Uterus (tissue), 4 donors: ENCODE data around the gene OSTM1. TPM values are rescaled to one million over a fixed set of nuclear protein-coding genes. Genes with fewer than 3 reads are reported as not detected.
A peak's percentile ranks its signal among the peaks of the same experiment; 100 is the strongest.

Experiments used
- DNase-seq, 2 donors: peaks; one replicate each; pipeline ENCODE4 v3.0.0-alpha.2; 2019 to 2020
- H3K27ac ChIP-seq, 2 donors: fragments of 200-600 bp; sonication (generic); 1 replicate in 1 of 2; 2 replicates in 1 of 2; pipeline ENCODE4 v1.5.1; 2016 to 2018
- H3K27me3 ChIP-seq, 2 donors: fragments of 200-600 bp; sonication (generic); one replicate each; pipeline ENCODE4 v1.5.1; 2018 to 2019; ENCODE audit warnings: control low read depth in 1 of 2
- H3K36me3 ChIP-seq, 2 donors: fragments of 200-600 bp; sonication (generic); one replicate each; pipeline ENCODE4 v1.5.1; 2019; ENCODE audit warnings: control low read depth in 1 of 2
- H3K4me1 ChIP-seq, 2 donors: fragments of 200-600 bp; sonication (generic); one replicate each; pipeline ENCODE4 v1.5.1; 2018 to 2019; ENCODE audit warnings: control low read depth in 1 of 2
- H3K4me3 ChIP-seq, 2 donors: fragments of 200-600 bp; sonication (generic); 1 replicate in 1 of 2; 2 replicates in 1 of 2; pipeline ENCODE4 v1.5.1; 2018 to 2019; ENCODE audit warnings: mild to moderate bottlenecking in 1 of 2
- H3K9me3 ChIP-seq, 2 donors: fragments of 200-600 bp; sonication (generic); one replicate each; pipeline ENCODE4 v1.5.1; 2019; ENCODE audit warnings: control low read depth in 1 of 2
- POLR2A ChIP-seq, 2 donors: fragments of 450-650 bp; IDR thresholded peaks; one replicate each; pipeline ENCODE4 v1.6.1; 2016; ENCODE audit warnings: antibody characterized with exemption in 2 of 2, mild to moderate bottlenecking in 1 of 2, moderate library complexity in 1 of 2
- intact Hi-C: fragments of 100-400 bp; cut with DNase I; formaldehyde crosslinking; loops from one replicate; pipeline ENCODE4 v1.15.1; 2023; ENCODE audit warnings: low total_unique reads
- total RNA-seq, 4 donors: library from RNA; depleted of rRNA in 3 of 4; stranded (reverse); fragments of >200 nt in 3 of 4; gene quantifications; one replicate each; pipeline versions ENCODE4 v1.1.0 to v1.2.4, GENCODE V29; 2014 to 2023
- TF ChIP-seq, protein P1 (sequence below), 4 experiments: fragments of 200-600 bp in 2 of 4; fragments of 450-650 bp in 2 of 4; sonication (generic) in 2 of 4; IDR thresholded peaks; one replicate each; pipeline ENCODE4 v1.5.1; 2016 to 2019; ENCODE audit warnings: antibody characterized with exemption in 4 of 4, mild to moderate bottlenecking in 2 of 4, moderate library complexity in 1 of 4
- donor health status: DM: yes; HTN: yes; CAD: no.

The OSTM1 gene
- total RNA-seq, 4 donors from 2014 or later: 26.2 to 92.5 (median 53.7) TPM

DNA sequence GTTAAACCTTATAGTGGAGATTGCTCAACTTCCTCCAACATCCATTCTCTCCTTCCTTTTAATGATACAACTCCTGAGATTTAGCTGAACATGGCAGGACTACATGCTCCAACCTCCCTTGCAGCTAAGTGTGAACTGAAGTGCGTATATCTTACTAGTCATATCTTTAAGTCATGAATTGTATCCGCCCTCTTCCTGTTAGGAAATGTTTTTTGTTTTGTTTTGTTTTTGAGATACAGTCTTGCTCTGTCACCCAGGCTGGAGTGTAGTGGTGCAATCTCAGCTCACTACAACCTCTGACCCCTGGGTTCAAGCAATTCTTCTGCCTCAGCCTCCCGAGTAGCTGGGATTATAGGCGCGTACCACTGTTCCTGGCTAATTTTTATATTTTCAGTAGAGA is 8.8 kb upstream of the OSTM1 start:
- no peak for DNase-seq
- H3K27ac ChIP-seq: no peak overlapping the region
- TF ChIP-seq, protein P1, sequence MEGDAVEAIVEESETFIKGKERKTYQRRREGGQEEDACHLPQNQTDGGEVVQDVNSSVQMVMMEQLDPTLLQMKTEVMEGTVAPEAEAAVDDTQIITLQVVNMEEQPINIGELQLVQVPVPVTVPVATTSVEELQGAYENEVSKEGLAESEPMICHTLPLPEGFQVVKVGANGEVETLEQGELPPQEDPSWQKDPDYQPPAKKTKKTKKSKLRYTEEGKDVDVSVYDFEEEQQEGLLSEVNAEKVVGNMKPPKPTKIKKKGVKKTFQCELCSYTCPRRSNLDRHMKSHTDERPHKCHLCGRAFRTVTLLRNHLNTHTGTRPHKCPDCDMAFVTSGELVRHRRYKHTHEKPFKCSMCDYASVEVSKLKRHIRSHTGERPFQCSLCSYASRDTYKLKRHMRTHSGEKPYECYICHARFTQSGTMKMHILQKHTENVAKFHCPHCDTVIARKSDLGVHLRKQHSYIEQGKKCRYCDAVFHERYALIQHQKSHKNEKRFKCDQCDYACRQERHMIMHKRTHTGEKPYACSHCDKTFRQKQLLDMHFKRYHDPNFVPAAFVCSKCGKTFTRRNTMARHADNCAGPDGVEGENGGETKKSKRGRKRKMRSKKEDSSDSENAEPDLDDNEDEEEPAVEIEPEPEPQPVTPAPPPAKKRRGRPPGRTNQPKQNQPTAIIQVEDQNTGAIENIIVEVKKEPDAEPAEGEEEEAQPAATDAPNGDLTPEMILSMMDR (IDR thresholded peaks at IDR 0.05): no peak
- no peak for TF ChIP-seq POLR2A (IDR thresholded peaks at IDR 0.05)
- no peaks in the 10 kb centered on the region for H3K4me1 ChIP-seq
- H3K9me3 ChIP-seq: no peaks in the 10 kb centered on the region
- intact Hi-C loops: no loop called here
- H3K4me3 ChIP-seq: no peak overlapping the region
- H3K27me3 ChIP-seq: no peaks in the 10 kb centered on the region
- no peaks in the 10 kb centered on the region for H3K36me3 ChIP-seq

DNA sequence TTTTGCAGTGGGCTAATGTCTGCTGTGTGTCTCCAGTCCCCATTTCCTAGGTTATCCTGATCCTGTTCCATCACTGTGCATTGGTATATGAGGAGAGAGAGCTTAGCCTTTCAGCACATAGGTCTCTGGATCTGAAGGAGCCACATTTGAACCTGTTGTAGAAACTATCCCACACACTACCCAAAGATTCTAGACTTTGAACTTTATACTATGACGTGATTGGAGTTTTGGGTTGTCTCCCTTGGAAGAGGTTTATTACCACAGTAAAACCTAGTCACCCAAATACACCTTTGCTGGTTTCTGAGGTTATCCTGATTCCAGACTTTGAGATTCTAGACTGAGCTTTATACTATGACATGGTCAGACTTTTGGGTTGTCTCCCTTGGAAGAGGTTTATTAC is 8.0 kb upstream of the OSTM1 start:
- Histone ChIP-seq H3K9me3 (no peaks in the 10 kb centered on the region), H3K36me3 (no peaks in the 10 kb centered on the region), H3K27me3 (no peaks in the 10 kb centered on the region), H3K4me3 (no peak overlapping the region), H3K27ac (no peak overlapping the region), H3K4me1 (no peaks in the 10 kb centered on the region)
- intact Hi-C loops: no loop called here
- no peak for DNase-seq
- no peak for TF ChIP-seq POLR2A (IDR thresholded peaks at IDR 0.05)
- TF ChIP-seq, protein P1 (IDR thresholded peaks at IDR 0.05): no peak

DNA sequence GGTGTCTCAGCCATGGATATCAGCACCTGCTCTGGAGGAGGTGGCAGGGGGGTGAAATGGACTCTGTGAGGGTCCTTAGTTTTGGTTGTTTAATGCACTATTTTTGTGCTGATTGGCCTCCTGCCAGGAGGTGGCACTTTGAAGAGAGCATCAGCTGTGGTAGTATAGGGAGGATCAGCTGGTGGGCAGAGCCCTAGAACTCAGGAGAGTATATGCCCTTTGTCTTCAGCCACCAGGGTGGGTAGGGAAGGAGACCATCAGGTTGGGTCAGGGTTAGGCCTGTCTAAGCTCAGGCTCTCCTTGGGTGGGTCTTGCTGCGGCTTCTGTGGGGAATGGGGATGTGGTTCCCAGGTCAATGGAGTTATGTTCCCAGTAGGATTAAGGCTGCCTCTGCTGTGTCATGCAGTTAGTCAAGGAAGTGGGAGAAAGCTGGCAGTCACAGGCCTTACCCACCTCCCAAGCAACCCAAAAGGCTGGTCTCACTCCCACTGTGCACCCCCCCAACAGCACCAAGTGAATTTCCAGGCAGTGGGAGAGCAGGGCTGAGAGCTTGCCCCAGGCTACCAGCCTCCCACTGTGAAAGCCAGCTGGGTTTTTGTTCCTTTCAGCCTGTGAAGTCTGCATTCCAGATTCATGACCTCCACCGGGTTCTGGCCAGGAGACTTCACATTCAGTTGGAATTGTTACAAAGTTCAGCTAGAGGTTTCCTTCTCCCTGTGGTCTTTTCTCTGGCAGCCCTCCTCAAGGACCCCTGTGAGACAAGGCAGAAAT is 5.7 kb upstream of the OSTM1 start:
- intact Hi-C loops: no loop called here
- H3K27me3 ChIP-seq: no peaks in the 10 kb centered on the region
- H3K4me3 ChIP-seq: no peak overlapping the region
- no peak for DNase-seq
- no peak for TF ChIP-seq POLR2A (IDR thresholded peaks at IDR 0.05)
- TF ChIP-seq, protein P1 (IDR thresholded peaks at IDR 0.05): no peak
- H3K27ac ChIP-seq: no peak overlapping the region
- H3K36me3 ChIP-seq: no peaks in the 10 kb centered on the region
- H3K9me3 ChIP-seq: no peaks in the 10 kb centered on the region
- H3K4me1 ChIP-seq: no peaks in the 10 kb centered on the region

DNA sequence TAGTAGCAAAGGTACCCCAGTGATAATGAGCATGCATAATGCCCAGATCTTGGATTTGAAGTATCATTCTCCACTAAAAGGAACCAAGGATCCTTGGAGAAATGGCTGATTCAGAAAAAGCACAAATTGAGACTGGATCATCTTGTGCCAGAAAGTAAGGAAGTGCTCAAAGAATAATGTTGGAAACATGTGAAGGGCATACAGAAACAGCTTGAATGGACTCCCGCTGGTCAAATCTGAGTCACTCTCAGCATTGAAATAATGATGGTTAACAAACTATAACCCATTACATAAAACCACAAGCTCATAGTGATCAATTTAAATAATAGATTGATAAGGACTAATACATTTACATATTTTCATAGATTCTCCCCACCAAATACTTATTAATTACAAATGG is 3.6 kb upstream of the OSTM1 start:
- DNase-seq: no peak
- H3K27me3 ChIP-seq: no peaks in the 10 kb centered on the region
- no peaks in the 10 kb centered on the region for H3K36me3 ChIP-seq
- H3K27ac ChIP-seq: no peak overlapping the region
- TF ChIP-seq, protein P1 (IDR thresholded peaks at IDR 0.05): no peak
- TF ChIP-seq POLR2A (IDR thresholded peaks at IDR 0.05): no peak
- H3K4me1 ChIP-seq: peaks cover 0 to 5% of the 10 kb centered on the region in 2 donors
- intact Hi-C loops: no loop called here
- H3K9me3 ChIP-seq: no peaks in the 10 kb centered on the region
- no peak overlapping the region for H3K4me3 ChIP-seq

DNA sequence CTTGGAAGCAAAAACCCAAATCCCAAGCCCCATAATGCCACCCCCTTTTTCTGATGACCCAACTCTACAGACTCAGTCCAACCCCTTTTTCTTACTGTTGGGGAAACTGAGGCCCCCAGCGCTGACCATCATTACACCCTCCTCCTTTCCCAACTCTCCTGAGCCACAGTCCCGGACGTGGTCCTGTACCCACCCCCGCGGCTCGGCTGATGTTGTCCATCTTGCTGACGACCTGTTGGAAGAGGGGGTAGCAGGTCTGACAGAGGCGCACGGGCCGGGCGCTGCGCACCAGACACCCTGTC is 533 bp downstream of the OSTM1 start:
- Histone ChIP-seq H3K9me3 (no peaks in the 10 kb centered on the region), H3K27ac (peak overlapping the region; percentile 84 to 88), H3K36me3 (no peaks in the 10 kb centered on the region), H3K4me3 (peak overlapping the region; percentile 96 to 98), H3K27me3 (no peaks in the 10 kb centered on the region), H3K4me1 (peaks cover 0 to 5% of the 10 kb centered on the region in 2 donors)
- TF ChIP-seq POLR2A (IDR thresholded peaks at IDR 0.05): no peak
- TF ChIP-seq, protein P1 (IDR thresholded peaks at IDR 0.05): no peak
- no peak for DNase-seq
- intact Hi-C loops: no loop called here
